Heart left ventricle (tissue), 16 donors: Measurements from ENCODE around the gene EZH1. TPM values are rescaled to one million over a fixed set of nuclear protein-coding genes. Genes with fewer than 3 reads are reported as not detected.
"Not testable (repeated sequence)": the region's sequence is repeated elsewhere in the genome, so short reads cannot be mapped to it uniquely, and the experiment has no call there.

Experiments used
- ATAC-seq, 4 donors: fragments of 200-7000 bp; cut with Tn5 transposase; one replicate each; pipeline ENCODE4 v1.9.1; 2020 to 2022; ENCODE audit warnings: moderate library complexity in 4 of 4, mild to moderate bottlenecking in 3 of 4, moderate number of reproducible peaks in 1 of 4
- DNase-seq, 5 donors: peaks; one replicate each; pipeline ENCODE4 v3.0.0-alpha.2; 2020
- H3K27ac ChIP-seq, 12 donors: fragments of 200-600 bp; sonication (generic) in 4 of 12; one replicate each; pipeline versions ENCODE4 v1.5.0 to v1.8.0; 2016 to 2022; ENCODE audit warnings: mild to moderate bottlenecking in 2 of 12
- H3K27me3 ChIP-seq, 9 donors: fragments of 200-600 bp; sonication (generic) in 2 of 9; one replicate each; pipeline versions ENCODE4 v1.5.1 to v1.8.0; 2016 to 2022; ENCODE audit warnings: mild to moderate bottlenecking in 3 of 9
- H3K36me3 ChIP-seq, 9 donors: fragments of 200-600 bp; sonication (generic) in 2 of 9; one replicate each; pipeline versions ENCODE4 v1.5.0 to v1.8.0; 2018 to 2022; ENCODE audit warnings: mild to moderate bottlenecking in 2 of 9
- H3K4me1 ChIP-seq, 12 donors: fragments of 200-600 bp; sonication (generic) in 4 of 12; one replicate each; pipeline versions ENCODE4 v1.5.0 to v1.8.0; 2016 to 2022; ENCODE audit warnings: mild to moderate bottlenecking in 3 of 12
- H3K4me3 ChIP-seq, 12 donors: fragments of 200-600 bp; sonication (generic) in 4 of 12; one replicate each; pipeline versions ENCODE4 v1.5.0 to v1.8.0; 2017 to 2022; ENCODE audit warnings: mild to moderate bottlenecking in 9 of 12, moderate library complexity in 4 of 12
- H3K9me3 ChIP-seq, 12 donors: fragments of 200-600 bp; sonication (generic) in 4 of 12; one replicate each; pipeline versions ENCODE4 v1.5.0 to v1.8.0; 2016 to 2022; ENCODE audit warnings: mild to moderate bottlenecking in 1 of 12
- POLR2A ChIP-seq, 2 donors: fragments of 450-650 bp; IDR thresholded peaks; one replicate each; pipeline ENCODE4 v1.6.1; 2017; ENCODE audit warnings: antibody characterized with exemption in 2 of 2, mild to moderate bottlenecking in 2 of 2, moderate library complexity in 2 of 2
- WGBS, 4 donors: extraction: QIAGEN DNeasy Blood & Tissue Kit in 2 of 4; methylation state at CpG; one replicate each; pipeline versions ENCODE4 v1.1.5 to v1.1.7; 2013 to 2018; 5-methylcytosine and 5-hydroxymethylcytosine counted together
- intact Hi-C, 10 donors: fragments of 100-400 bp; cut with DNase I; formaldehyde crosslinking; loops; one replicate each; pipeline versions ENCODE4 v1.11.1 to v1.14.2; 2022
- polyA plus RNA-seq, 2 donors: library from polyadenylated mRNA; stranded (reverse); fragments of 200-250 nt; gene quantifications; one replicate each; pipeline ENCODE4 v1.2.3, GENCODE V29; 2013
- total RNA-seq, 9 donors: library from RNA; depleted of rRNA in 2 of 9; stranded (reverse); fragments of >200 nt in 2 of 9; fragmentation: NEBNext Ultra II Directional in 3 of 9; extraction: Animal tissue kit (Norgen Biotek cat#: 25700) in 3 of 9; gene quantifications; one replicate each; pipeline versions ENCODE4 v1.1.0 to v1.2.4, GENCODE V29; 2016 to 2023
- TF ChIP-seq, protein P1 (sequence below), 12 donors: fragments of 200-600 bp; sonication (generic) in 4 of 12; IDR thresholded peaks; one replicate each; pipeline versions ENCODE4 v1.5.0 to v1.8.0; 2018 to 2022; ENCODE audit warnings: antibody characterized with exemption in 12 of 12, mild to moderate bottlenecking in 5 of 12
- donor health status: ischemic (EF 13 %, LVEDD 7.1; RV severe dilation, severe dysfunction).
- donor health status: healthy with polysubstance abuse.
- donor health status: DM: no; HTN: yes; CAD: no.
- donor health status: DM: no; HTN: no; CAD: no.
- donor health status: ischemic (EF 25% LVEDD 6.9; RV normal size, moderate dysfunction).
- donor health status: ischemic (EF 25% LVEDD 5.7; RV mildly dilated, moderate dysfunction).
- donor health status: healthy.
- donor health status: DM: yes; HTN: yes; CAD: no.
- donor health status: ischemic (EF 35%, LVEDD 5.7; RV mildly dilated, moderate dysfunction).
- donor health status: nonischemic (EF 11% LVEDD 7.7; RV severe dilation, severe dysfunction).
- donor health status: DM: yes; HTN: yes; CAD: no.
- donor health status: PGD.
- donor health status: ischemic (EF 29% LVEDD 5.4; RV normal size, mild dysfunction).
- donor health status: nonischemic (EF 23%, LVEDD 6.1; RV moderate dilation, normal function).

The EZH1 gene
- total and polyA plus RNA-seq, 11 donors: 18.8 to 50.2 (median 40.7) TPM

- Histone ChIP-seq H3K4me3 (no peak overlapping the region), H3K36me3 (peaks cover 0 to 99% (median 82%) of the 10 kb centered on the region in 9 donors), H3K27ac (peak overlapping the region; percentile 52 to 92 (median 72)), H3K27me3 (peaks cover 0 to 27% (median 0%) of the 10 kb centered on the region in 9 donors), H3K4me1 (peaks cover 0 to 40% (median 25%) of the 10 kb centered on the region in 12 donors), H3K9me3 (no peaks in the 10 kb centered on the region)
- DNase-seq: peak in 3 of 5 donors; percentile 28 to 76 (median 56)
- 34 to 41% (median 40%) methylated on average over 7 of the region's 7 CpGs for WGBS, 4 donors
- intact Hi-C loops: no loop called here
- ATAC-seq: peak; percentile 53 to 77 (median 68)
- no peak for TF ChIP-seq POLR2A (IDR thresholded peaks at IDR 0.05)
- TF ChIP-seq, protein P1, sequence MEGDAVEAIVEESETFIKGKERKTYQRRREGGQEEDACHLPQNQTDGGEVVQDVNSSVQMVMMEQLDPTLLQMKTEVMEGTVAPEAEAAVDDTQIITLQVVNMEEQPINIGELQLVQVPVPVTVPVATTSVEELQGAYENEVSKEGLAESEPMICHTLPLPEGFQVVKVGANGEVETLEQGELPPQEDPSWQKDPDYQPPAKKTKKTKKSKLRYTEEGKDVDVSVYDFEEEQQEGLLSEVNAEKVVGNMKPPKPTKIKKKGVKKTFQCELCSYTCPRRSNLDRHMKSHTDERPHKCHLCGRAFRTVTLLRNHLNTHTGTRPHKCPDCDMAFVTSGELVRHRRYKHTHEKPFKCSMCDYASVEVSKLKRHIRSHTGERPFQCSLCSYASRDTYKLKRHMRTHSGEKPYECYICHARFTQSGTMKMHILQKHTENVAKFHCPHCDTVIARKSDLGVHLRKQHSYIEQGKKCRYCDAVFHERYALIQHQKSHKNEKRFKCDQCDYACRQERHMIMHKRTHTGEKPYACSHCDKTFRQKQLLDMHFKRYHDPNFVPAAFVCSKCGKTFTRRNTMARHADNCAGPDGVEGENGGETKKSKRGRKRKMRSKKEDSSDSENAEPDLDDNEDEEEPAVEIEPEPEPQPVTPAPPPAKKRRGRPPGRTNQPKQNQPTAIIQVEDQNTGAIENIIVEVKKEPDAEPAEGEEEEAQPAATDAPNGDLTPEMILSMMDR (IDR thresholded peaks at IDR 0.05): no peak
These were observed 77.5 kb downstream of the EZH1 start for GRCh38 chr17:42667088-42667951.

DNA sequence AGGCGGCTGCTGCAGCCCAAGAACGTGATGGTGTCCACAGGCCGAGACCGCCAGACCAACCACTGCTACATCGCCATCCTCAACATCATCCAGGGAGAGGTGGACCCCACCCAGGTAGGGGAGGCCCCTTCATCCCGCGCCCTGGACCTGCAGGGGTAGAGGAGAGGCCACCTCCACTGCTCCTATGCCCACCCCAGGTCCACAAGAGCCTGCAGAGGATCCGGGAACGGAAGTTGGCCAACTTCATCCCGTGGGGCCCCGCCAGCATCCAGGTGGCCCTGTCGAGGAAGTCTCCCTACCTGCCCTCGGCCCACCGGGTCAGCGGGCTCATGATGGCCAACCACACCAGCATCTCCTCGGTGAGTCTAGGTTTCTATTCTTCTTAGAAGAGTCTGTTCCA is 78.7 kb downstream of the EZH1 start:
- 87 to 94% (median 90%) methylated on average over 8 to 13 of the region's 16 CpGs for WGBS, 4 donors
- Histone ChIP-seq H3K4me1 (peaks cover 0 to 40% (median 25%) of the 10 kb centered on the region in 12 donors), H3K27me3 (peaks cover 0 to 16% (median 0%) of the 10 kb centered on the region in 9 donors), H3K27ac (peak overlapping the region in 4 of 12 donors; percentile 70 to 91 (median 83)), H3K36me3 (peaks cover 0 to 99% (median 71%) of the 10 kb centered on the region in 9 donors)
- H3K9me3 ChIP-seq, DNase-seq, intact Hi-C loops, H3K4me3 ChIP-seq, ATAC-seq: not testable (repeated sequence)

DNA sequence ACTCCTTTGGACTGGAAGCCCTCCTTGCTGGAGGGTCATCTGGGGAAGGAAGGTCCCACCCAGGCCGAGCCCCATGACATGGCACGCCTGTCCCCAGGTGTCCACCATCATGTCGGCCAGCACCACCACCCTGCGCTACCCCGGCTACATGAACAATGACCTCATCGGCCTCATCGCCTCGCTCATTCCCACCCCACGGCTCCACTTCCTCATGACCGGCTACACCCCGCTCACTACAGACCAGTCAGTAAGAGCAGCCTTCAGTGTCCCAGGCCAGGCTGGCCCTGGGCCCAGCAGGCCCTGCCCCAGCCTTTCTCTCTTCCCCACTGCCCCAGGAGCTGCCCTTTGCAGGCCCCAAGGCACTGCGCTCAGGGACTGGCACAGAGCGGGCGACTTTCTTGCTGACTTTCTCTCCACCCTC is 79.2 kb downstream of the EZH1 start:
- ATAC-seq: no peak
- no peak for DNase-seq
- H3K4me3 ChIP-seq: no peak overlapping the region
- peak overlapping the region in 1 of 12 donors; percentile 43 for H3K27ac ChIP-seq
- WGBS, 4 donors: 84 to 85% (median 84%) methylated on average over 14 of the region's 14 CpGs
- peaks cover 0 to 11% (median 0%) of the 10 kb centered on the region in 9 donors for H3K27me3 ChIP-seq
- peaks cover 0 to 42% (median 25%) of the 10 kb centered on the region in 12 donors for H3K4me1 ChIP-seq
- no peaks in the 10 kb centered on the region for H3K9me3 ChIP-seq
- intact Hi-C loops: no loop called here
- TF ChIP-seq, protein P1 (IDR thresholded peaks at IDR 0.05): no peak
- TF ChIP-seq POLR2A (IDR thresholded peaks at IDR 0.05): no peak
- H3K36me3 ChIP-seq: peaks cover 0 to 94% (median 66%) of the 10 kb centered on the region in 9 donors

GRCh38 chr17:42660692-42661345 is 84.0 kb downstream of the EZH1 start:
- H3K4me1 ChIP-seq: peaks cover 0 to 26% (median 7%) of the 10 kb centered on the region in 12 donors
- 53 to 68% (median 63%) methylated on average over 7 of the region's 7 CpGs for WGBS, 4 donors
- intact Hi-C loops: no loop called here
- peak overlapping the region in 2 of 12 donors; percentile 3 to 36 for H3K27ac ChIP-seq
- DNase-seq: peak in 1 of 5 donors; percentile 32
- peak overlapping the region in 1 of 12 donors; percentile 5 for H3K4me3 ChIP-seq
- H3K36me3 ChIP-seq: peaks cover 0 to 48% (median 25%) of the 10 kb centered on the region in 9 donors
- no peaks in the 10 kb centered on the region for H3K9me3 ChIP-seq
- TF ChIP-seq POLR2A (IDR thresholded peaks at IDR 0.05): no peak
- TF ChIP-seq, protein P1 (IDR thresholded peaks at IDR 0.05): no peak
- H3K27me3 ChIP-seq: no peaks in the 10 kb centered on the region
- ATAC-seq: no peak

- intact Hi-C loops: loop anchor here in 3 of 10 donors (5.0 kb wide), 2 partner anchors 38 to 43 kb away; no protein-coding TSS in a partner anchor
- not testable (repeated sequence) for H3K27me3 ChIP-seq, DNase-seq, H3K9me3 ChIP-seq
- H3K27ac ChIP-seq: peak overlapping the region in 8 of 12 donors; percentile 68 to 88 (median 82)
- peak overlapping the region in 9 of 12 donors; percentile 64 to 94 (median 79) for H3K4me3 ChIP-seq
- WGBS, 4 donors: 35 to 100% (median 80%) methylated on average over 1 to 6 of the region's 14 CpGs
- peak in 3 of 4 donors; percentile 14 to 34 (median 31) for ATAC-seq
- H3K36me3 ChIP-seq: peaks cover 0 to 39% (median 16%) of the 10 kb centered on the region in 9 donors
- H3K4me1 ChIP-seq: peaks cover 0 to 23% (median 7%) of the 10 kb centered on the region in 12 donors
These were observed 84.9 kb downstream of the EZH1 start for GRCh38 chr17:42659932-42660274.
